HFF-Myc (cell line): ENCODE measurements around the gene GFOD1.

Experiments used
- DNase-seq: peaks from one replicate; pipeline ENCODE4 v3.0.0-alpha.2; 2011; ENCODE audit warnings: low read depth; ENCODE audit errors: extremely low read depth
- H3K4me3 ChIP-seq: replicated peaks from 2 replicates; pipeline ENCODE4 v1.5.1; 2011; ENCODE audit warnings: low read depth, mild to moderate bottlenecking, control low read depth, low read length
- CTCF ChIP-seq: IDR thresholded peaks from 2 replicates; pipeline ENCODE4 v1.5.1; 2012; ENCODE audit warnings: mild to moderate bottlenecking, low read depth, low read length, control low read depth; ENCODE audit errors: missing control alignments

The GFOD1 gene

DNA sequence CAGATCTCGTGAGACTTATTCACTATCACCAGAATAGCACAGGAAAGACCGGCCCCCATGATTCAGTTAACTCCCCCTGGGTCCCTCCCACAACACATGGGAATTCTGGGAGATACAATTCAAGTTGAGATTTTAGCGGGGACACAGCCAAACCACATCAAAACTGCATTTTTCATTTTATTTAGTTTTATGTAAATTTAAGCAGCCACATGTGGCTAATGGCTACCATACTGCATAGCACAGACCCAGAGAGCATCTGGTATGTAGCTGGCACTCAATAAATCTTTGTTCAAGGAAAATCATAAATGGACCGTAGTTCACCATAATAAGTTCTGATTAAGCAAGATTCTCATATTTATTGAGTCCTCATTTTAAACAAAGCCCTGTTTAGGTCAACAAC, 15.3 kb downstream of the GFOD1 start:
- no peak for TF ChIP-seq CTCF
- no peak overlapping the region for H3K4me3 ChIP-seq
- DNase-seq = peak; percentile 79

- no peak overlapping the region for H3K4me3 ChIP-seq
- no peak for TF ChIP-seq CTCF
- no peak for DNase-seq
Measured at GRCh38 chr6:13471184-13471583, 16.2 kb downstream of the GFOD1 start.

DNA sequence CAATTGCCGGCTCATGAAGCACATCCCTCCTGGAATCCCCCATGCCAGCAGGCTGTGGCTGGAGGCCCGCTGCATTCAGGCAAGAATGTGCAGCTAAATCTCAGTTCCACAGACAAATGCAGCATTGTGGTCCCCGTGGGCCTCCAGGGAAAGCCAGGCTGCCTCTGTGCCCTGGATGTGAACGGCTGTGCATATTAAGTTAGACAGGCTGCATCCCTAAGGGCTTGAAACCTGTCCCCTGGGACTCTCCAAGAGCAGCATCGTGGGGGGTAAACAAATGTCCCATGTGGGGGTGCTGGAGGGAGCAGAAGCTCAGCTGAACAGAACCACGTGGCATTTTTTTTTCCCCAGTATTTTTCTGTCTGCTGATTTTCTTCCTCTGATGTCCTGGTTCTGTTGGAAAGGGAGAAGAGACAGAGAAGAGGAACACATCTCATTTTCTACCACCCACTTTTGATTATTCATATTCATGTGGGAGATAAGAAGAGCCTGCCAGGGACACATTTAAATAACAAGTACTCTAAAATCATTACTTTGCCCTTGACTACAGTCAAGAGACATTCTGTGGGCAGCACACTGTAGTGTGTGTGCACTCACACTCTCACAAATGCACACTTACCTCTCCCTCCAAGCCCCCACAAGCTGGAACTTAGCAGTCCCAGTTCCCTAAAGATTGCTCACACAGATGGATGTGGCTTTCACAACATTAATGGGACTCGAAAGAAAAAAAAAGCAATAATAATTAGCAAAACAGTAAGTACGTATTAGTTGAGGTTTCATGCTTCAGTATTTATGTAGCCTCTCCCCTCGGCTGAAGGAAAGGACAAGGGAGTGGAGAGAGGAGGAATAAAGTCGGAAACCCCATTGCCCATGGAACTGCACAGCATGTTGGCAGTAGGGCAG, 16.9 kb downstream of the GFOD1 start:
- TF ChIP-seq CTCF = no peak
- H3K4me3 ChIP-seq = no peak overlapping the region
- no peak for DNase-seq

DNA sequence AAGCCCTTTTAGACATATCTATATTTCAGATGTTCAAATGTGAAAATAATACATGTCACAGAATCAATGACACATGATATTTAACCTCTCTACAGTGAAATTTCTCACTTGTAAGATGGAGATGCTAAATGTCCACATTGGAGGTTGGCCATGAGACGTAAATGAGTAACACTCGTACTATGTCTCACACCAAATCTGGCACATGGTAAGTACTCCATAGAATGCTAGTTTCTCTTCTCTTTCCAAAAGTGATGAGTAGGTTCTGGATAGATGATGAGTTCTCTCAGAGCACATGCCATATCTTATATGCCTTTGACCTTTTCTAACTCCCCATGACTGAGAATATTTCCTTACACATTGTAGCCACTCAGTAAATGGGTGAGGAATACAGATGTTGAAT, 17.7 kb downstream of the GFOD1 start:
- no peak for DNase-seq
- no peak for TF ChIP-seq CTCF
- H3K4me3 ChIP-seq = no peak overlapping the region

GRCh38 chr6:13468839-13469238, 18.6 kb downstream of the GFOD1 start:
- no peak for DNase-seq
- TF ChIP-seq CTCF = no peak
- H3K4me3 ChIP-seq = no peak overlapping the region

GRCh38 chr6:13467216-13467600, 20.2 kb downstream of the GFOD1 start:
- H3K4me3 ChIP-seq = no peak overlapping the region
- DNase-seq = no peak

More at GRCh38 chr6:13467216-13467600, 20.2 kb downstream of the GFOD1 start:
- no peak for TF ChIP-seq CTCF
